ENCODE measurements around the gene STK11IP. TPM values are rescaled to one million over a fixed set of nuclear protein-coding genes. Genes with fewer than 3 reads are reported as not detected.

The STK11IP gene
- total RNA-seq, 1 experiment from 2014 or later: 39.9 TPM

- TF ChIP-seq PREB (CRISPR knock-in tag; IDR thresholded peaks at IDR 0.05; ENCODE audit: borderline replicate concordance) (no peak), TP53 (CRISPR knock-in tag; IDR thresholded peaks at IDR 0.05) (no peak), ATF3 (CRISPR knock-in tag; conservative IDR thresholded peaks at IDR 0.05) (no peak), SMAD3 (CRISPR knock-in tag; IDR thresholded peaks at IDR 0.05; ENCODE audit: borderline replicate concordance) (no peak), ZNF263 (CRISPR knock-in tag; IDR thresholded peaks at IDR 0.05; ENCODE audit: low read depth) (no peak), ZNF232 (CRISPR knock-in tag; IDR thresholded peaks at IDR 0.05) (no peak), TEAD4 (CRISPR knock-in tag; IDR thresholded peaks at IDR 0.05) (no peak), IRF2 (CRISPR knock-in tag; IDR thresholded peaks at IDR 0.05; ENCODE audit: borderline replicate concordance, low read depth) (no peak)
- Mint-ChIP-seq H3K9me3 (no peaks in the 10 kb centered on the region), H3K4me3 (no peak overlapping the region), H3K27me3 (ENCODE audit: low read depth) (peaks cover 11% of the 10 kb centered on the region; the same call in 1 of the 2 replicates), H3K27ac (peak overlapping the region; percentile 32; the same call in 1 of the 2 replicates), H3K4me1 (peaks cover 6% of the 10 kb centered on the region), H3K36me3 (no peaks in the 10 kb centered on the region)
- ChIA-PET CTCF (interaction anchor here (0.6 to 3.4 kb wide), 4 partner anchors 12 to 129 kb away, joined by 3 to 21 read pairs (median 8); no protein-coding TSS in a partner anchor), POLR2A (no interaction called here)
- no peak for ATAC-seq
- no peak for DNase-seq (ENCODE audit: low spot score)
These were observed 33.2 kb downstream of the STK11IP start for GRCh38 chr2:219630770-219631405.

GRCh38 chr2:219631406-219631891, 33.8 kb downstream of the STK11IP start:
- no peak for ATAC-seq
- Mint-ChIP-seq H3K27ac (0 out of 2 replicates have a peak overlapping the region, but pooled peaks have one; percentile 23), H3K27me3 (ENCODE audit: low read depth) (peaks cover 6% of the 10 kb centered on the region; the same call in 1 of the 2 replicates), H3K4me1 (peaks cover 6% of the 10 kb centered on the region), H3K36me3 (no peaks in the 10 kb centered on the region), H3K9me3 (no peaks in the 10 kb centered on the region), H3K4me3 (no peak overlapping the region)
- no peak for DNase-seq (ENCODE audit: low spot score)
- ChIA-PET POLR2A (no interaction called here), CTCF (interaction anchor here (0.6 to 3.4 kb wide), 3 partner anchors 11 to 128 kb away, joined by 3 to 21 read pairs (median 11); no protein-coding TSS in a partner anchor)
- TF ChIP-seq FOXK1 (CRISPR knock-in tag; IDR thresholded peaks at IDR 0.05) (no peak), USF2 (CRISPR knock-in tag; IDR thresholded peaks at IDR 0.05) (no peak), ZMAT4 (CRISPR knock-in tag; IDR thresholded peaks at IDR 0.05) (no peak), GABPB1 (CRISPR knock-in tag; IDR thresholded peaks at IDR 0.05) (no peak)

- H3K4me1 Mint-ChIP-seq: no peaks in the 10 kb centered on the region; the same call in 1 of the 2 replicates
- no peaks in the 10 kb centered on the region for H3K27me3 Mint-ChIP-seq (ENCODE audit: low read depth)
- DNase-seq (ENCODE audit: low spot score) (peak; percentile 8), ATAC-seq (no peak)
- POLR2A ChIA-PET: no interaction called here
- no peaks in the 10 kb centered on the region for H3K36me3 Mint-ChIP-seq
- H3K4me3 Mint-ChIP-seq: no peak overlapping the region
- no peak for TF ChIP-seq CDX4 (CRISPR knock-in tag; IDR thresholded peaks at IDR 0.05; ENCODE audit: borderline replicate concordance)
- TF ChIP-seq NR3C1 (CRISPR knock-in tag; conservative IDR thresholded peaks at IDR 0.05; ENCODE audit: low read depth): no peak
- no peak for TF ChIP-seq ARID4B (CRISPR knock-in tag; IDR thresholded peaks at IDR 0.05; ENCODE audit: borderline replicate concordance)
- TF ChIP-seq JAZF1 (CRISPR knock-in tag; IDR thresholded peaks at IDR 0.05): no peak
- no peaks in the 10 kb centered on the region for H3K9me3 Mint-ChIP-seq
- no peak overlapping the region for H3K27ac Mint-ChIP-seq
- CTCF ChIA-PET: interaction anchor here (1.3 to 3.4 kb wide), 2 partner anchors 11 to 13 kb away, joined by 4 to 21 read pairs; no protein-coding TSS in a partner anchor
These were observed 34.5 kb downstream of the STK11IP start for GRCh38 chr2:219631904-219632759.
